ENCODE data around the gene MRPL40. TPM values are rescaled to one million over a fixed set of nuclear protein-coding genes. Genes with fewer than 3 reads are reported as not detected.
A peak's percentile ranks its signal among the peaks of the same experiment; 100 is the strongest.

MRPL40 gene
- polyA plus RNA-seq (ENCODE audit: insufficient read length in 4 of 4) = 10 to 100 TPM; 43.8 to 47.2 (median 46.2) TPM

- DNase-seq (ENCODE audit: low read depth in 4 of 4, low spot score in 3 of 4) = peak; percentile 84 to 87 (median 84)
These were observed at the start of gene MRPL40 for GRCh38 chr22:19432133-19432851. Gene MRPL40 (plus strand): TSS chr22:19432545. CDS start chr22:19432555, 10 bp downstream.

GRCh38 chr22:19383292-19383691, 49.1 kb upstream of the MRPL40 start:
- no peak for DNase-seq (ENCODE audit: low read depth in 4 of 4, low spot score in 3 of 4)

- DNase-seq (ENCODE audit: low read depth in 4 of 4, low spot score in 3 of 4) = no peak
These were observed 47.0 kb upstream of the MRPL40 start for GRCh38 chr22:19385221-19385906.

GRCh38 chr22:19386248-19386647, 46.1 kb upstream of the MRPL40 start:
- DNase-seq (ENCODE audit: low read depth in 4 of 4, low spot score in 3 of 4) = no peak

GRCh38 chr22:19387038-19387437, 45.3 kb upstream of the MRPL40 start:
- DNase-seq (ENCODE audit: low read depth in 4 of 4, low spot score in 3 of 4) = no peak

GRCh38 chr22:19387575-19387974, 44.8 kb upstream of the MRPL40 start:
- DNase-seq (ENCODE audit: low read depth in 4 of 4, low spot score in 3 of 4) = no peak

- DNase-seq (ENCODE audit: low read depth in 4 of 4, low spot score in 3 of 4) = no peak
These were observed 38.6 kb upstream of the MRPL40 start for GRCh38 chr22:19393704-19394103.

- DNase-seq (ENCODE audit: low read depth in 4 of 4, low spot score in 3 of 4) = no peak
These were observed 37.9 kb upstream of the MRPL40 start for GRCh38 chr22:19394274-19395050.

- DNase-seq (ENCODE audit: low read depth in 4 of 4, low spot score in 3 of 4) = no peak
These were observed 37.1 kb upstream of the MRPL40 start for GRCh38 chr22:19395276-19395675.

GRCh38 chr22:19396561-19396933, 35.8 kb upstream of the MRPL40 start:
- no peak for DNase-seq (ENCODE audit: low read depth in 4 of 4, low spot score in 3 of 4)

- DNase-seq (ENCODE audit: low read depth in 4 of 4, low spot score in 3 of 4) = no peak
These were observed 35.2 kb upstream of the MRPL40 start for GRCh38 chr22:19396934-19397733.

- no peak for DNase-seq (ENCODE audit: low read depth in 4 of 4, low spot score in 3 of 4)
These were observed 34.6 kb upstream of the MRPL40 start for GRCh38 chr22:19397734-19398104.

GRCh38 chr22:19398206-19398605, 34.1 kb upstream of the MRPL40 start:
- no peak for DNase-seq (ENCODE audit: low read depth in 4 of 4, low spot score in 3 of 4)

GRCh38 chr22:19398652-19399051, 33.7 kb upstream of the MRPL40 start:
- no peak for DNase-seq (ENCODE audit: low read depth in 4 of 4, low spot score in 3 of 4)

- no peak for DNase-seq (ENCODE audit: low read depth in 4 of 4, low spot score in 3 of 4)
These were observed 31.5 kb upstream of the MRPL40 start for GRCh38 chr22:19400881-19401280.

GRCh38 chr22:19401483-19401882, 30.9 kb upstream of the MRPL40 start:
- no peak for DNase-seq (ENCODE audit: low read depth in 4 of 4, low spot score in 3 of 4)

GRCh38 chr22:19402642-19403191, 29.6 kb upstream of the MRPL40 start:
- no peak for DNase-seq (ENCODE audit: low read depth in 4 of 4, low spot score in 3 of 4)

- no peak for DNase-seq (ENCODE audit: low read depth in 4 of 4, low spot score in 3 of 4)
These were observed 27.7 kb upstream of the MRPL40 start for GRCh38 chr22:19404676-19405075.

GRCh38 chr22:19405133-19405532, 27.2 kb upstream of the MRPL40 start:
- DNase-seq (ENCODE audit: low read depth in 4 of 4, low spot score in 3 of 4) = no peak

GRCh38 chr22:19405652-19406051, 26.7 kb upstream of the MRPL40 start:
- DNase-seq (ENCODE audit: low read depth in 4 of 4, low spot score in 3 of 4) = no peak
